Trophoblast cell (in vitro differentiated cells and primary cell): ENCODE results near the gene ADGRG3.

Experiments
- DNase-seq, 2 donors: peaks; one replicate each; pipeline ENCODE4 v3.0.0-alpha.2; 2016
- H2AFZ ChIP-seq: 2 replicates; pipeline ENCODE4 v1.6.1; 2013; ENCODE audit warnings: low read length, moderate library complexity, mild to moderate bottlenecking; ENCODE audit not compliant: insufficient read depth, poor library complexity
- H2AK5ac ChIP-seq: 2 replicates; pipeline ENCODE4 v1.6.1; 2013; ENCODE audit warnings: mild to moderate bottlenecking, low read length
- H2BK120ac ChIP-seq: 2 replicates; pipeline ENCODE4 v1.6.1; 2013; ENCODE audit warnings: low read length, mild to moderate bottlenecking, moderate library complexity; ENCODE audit not compliant: insufficient read depth, poor library complexity
- H2BK12ac ChIP-seq: 2 replicates; pipeline ENCODE4 v1.6.1; 2013; ENCODE audit warnings: mild to moderate bottlenecking, low read length, moderate library complexity
- H2BK5ac ChIP-seq: 2 replicates; pipeline ENCODE4 v1.6.1; 2013; ENCODE audit warnings: low read length, low read depth, moderate library complexity, mild to moderate bottlenecking; ENCODE audit not compliant: poor library complexity
- H3K14ac ChIP-seq: 2 replicates; pipeline ENCODE4 v1.6.1; 2013; ENCODE audit warnings: mild to moderate bottlenecking, low read length
- H3K18ac ChIP-seq: 2 replicates; pipeline ENCODE4 v1.6.1; 2013; ENCODE audit warnings: mild to moderate bottlenecking, low read length
- H3K23ac ChIP-seq: 2 replicates; pipeline ENCODE4 v1.6.1; 2013; ENCODE audit warnings: low read length
- H3K27ac ChIP-seq: 2 replicates; pipeline ENCODE4 v1.5.1; 2013; ENCODE audit warnings: low read depth, mild to moderate bottlenecking, inconsistent platforms, low read length, moderate library complexity
- H3K27me3 ChIP-seq: 2 replicates; pipeline ENCODE4 v1.6.1; 2013; ENCODE audit warnings: inconsistent platforms, mild to moderate bottlenecking, low read length, moderate library complexity; ENCODE audit not compliant: insufficient read depth
- H3K36me3 ChIP-seq, 2 experiments: 1 replicate in 1 of 2; 2 replicates in 1 of 2; pipeline ENCODE4 v1.6.1; 2013; ENCODE audit warnings: low read length in 2 of 2, mild to moderate bottlenecking in 2 of 2, moderate library complexity in 1 of 2; ENCODE audit not compliant: insufficient read depth in 2 of 2, control insufficient read depth in 1 of 2
- H3K4ac ChIP-seq: 2 replicates; pipeline ENCODE4 v1.6.1; 2013; ENCODE audit warnings: low read depth, mild to moderate bottlenecking, low read length, moderate library complexity
- H3K4me1 ChIP-seq, 2 experiments: 1 replicate in 1 of 2; 2 replicates in 1 of 2; pipeline ENCODE4 v1.6.1; 2013; ENCODE audit warnings: low read length in 2 of 2, mild to moderate bottlenecking in 2 of 2, moderate library complexity in 1 of 2; ENCODE audit not compliant: insufficient read depth in 2 of 2, control insufficient read depth in 1 of 2
- H3K4me2 ChIP-seq: 2 replicates; pipeline ENCODE4 v1.6.1; 2013; ENCODE audit warnings: inconsistent platforms, mild to moderate bottlenecking, low read length, moderate library complexity
- H3K4me3 ChIP-seq: 2 replicates; pipeline ENCODE4 v1.5.1; 2013; ENCODE audit warnings: mild to moderate bottlenecking, low read depth, low read length, inconsistent platforms
- H3K79me1 ChIP-seq: one replicate; pipeline ENCODE4 v1.6.1; 2013; ENCODE audit warnings: low read length
- H3K79me2 ChIP-seq: 2 replicates; pipeline ENCODE4 v1.6.1; 2013; ENCODE audit warnings: low read length, mild to moderate bottlenecking; ENCODE audit not compliant: control insufficient read depth, insufficient read depth, poor library complexity
- H3K9ac ChIP-seq: 2 replicates; pipeline ENCODE4 v1.6.1; 2013; ENCODE audit warnings: mild to moderate bottlenecking, low read length
- H3K9me3 ChIP-seq: 2 replicates; pipeline ENCODE4 v1.6.1; 2013; ENCODE audit warnings: low read depth, mild to moderate bottlenecking, control low read depth, inconsistent platforms, low read length; ENCODE audit not compliant: insufficient read depth
- H4K12ac ChIP-seq: 2 replicates; pipeline ENCODE4 v1.6.1; 2013; ENCODE audit warnings: low read depth, mild to moderate bottlenecking, low read length, moderate library complexity
- H4K8ac ChIP-seq: 2 replicates; pipeline ENCODE4 v1.6.1; 2013; ENCODE audit warnings: low read depth, mild to moderate bottlenecking, low read length, moderate library complexity
- H4K91ac ChIP-seq: one replicate; pipeline ENCODE4 v1.6.1; 2013; ENCODE audit warnings: low read depth, mild to moderate bottlenecking, low read length, moderate library complexity
- WGBS: extraction: QIAGEN DNeasy Blood & Tissue Kit; methylation state at CpG from one replicate; pipeline ENCODE4 v1.1.7; 2013; ENCODE audit warnings: missing lambda C conversion rate; ENCODE audit not compliant: insufficient read length, insufficient coverage; ENCODE audit errors: extremely low coverage; 5-methylcytosine and 5-hydroxymethylcytosine counted together

Gene ADGRG3

GRCh38 chr16:57714047-57714446 is 45.9 kb downstream of the ADGRG3 start:
- Histone ChIP-seq H3K4ac (no peak overlapping the region), H2BK120ac (no peak overlapping the region), H4K8ac (no peak overlapping the region)

GRCh38 chr16:57720142-57720575 is 52.1 kb downstream of the ADGRG3 start:
- H3K4me1 ChIP-seq: no peaks in the 10 kb centered on the region
- H3K4me2 ChIP-seq: no peak overlapping the region
- DNase-seq: peak; percentile 62 to 81
- H3K27me3 ChIP-seq: no peaks in the 10 kb centered on the region
- no peak overlapping the region for H3K18ac ChIP-seq
- WGBS: no CpG with 5 or more reads among the region's 3 CpGs
- H2AK5ac ChIP-seq: no peak overlapping the region
- no peak overlapping the region for H3K23ac ChIP-seq
- H3K79me2 ChIP-seq: no peaks in the 10 kb centered on the region
- no peaks in the 10 kb centered on the region for H3K79me1 ChIP-seq
- no peaks in the 10 kb centered on the region for H3K36me3 ChIP-seq
- H2BK5ac ChIP-seq: no peak overlapping the region
- H3K4ac ChIP-seq: no peak overlapping the region
- H2BK120ac ChIP-seq: no peak overlapping the region
- no peak overlapping the region for H4K91ac ChIP-seq
- H3K4me3 ChIP-seq: no peak overlapping the region
- no peak overlapping the region for H4K12ac ChIP-seq
- no peak overlapping the region for H2BK12ac ChIP-seq
- no peak overlapping the region for H4K8ac ChIP-seq
- H3K27ac ChIP-seq: no peak overlapping the region
- H3K9ac ChIP-seq: no peak overlapping the region
- no peak overlapping the region for H2AFZ ChIP-seq
- H3K14ac ChIP-seq: no peak overlapping the region
- no peaks in the 10 kb centered on the region for H3K9me3 ChIP-seq

More at GRCh38 chr16:57714047-57714446, 45.9 kb downstream of the ADGRG3 start:
- no peaks in the 10 kb centered on the region for H3K4me1 ChIP-seq
- no peak overlapping the region for H4K12ac ChIP-seq
- no peak overlapping the region for H2BK5ac ChIP-seq
- no peak overlapping the region for H4K91ac ChIP-seq
- H3K79me2 ChIP-seq: no peaks in the 10 kb centered on the region
- no peak overlapping the region for H2AFZ ChIP-seq
- no peaks in the 10 kb centered on the region for H3K9me3 ChIP-seq
- H2BK12ac ChIP-seq: no peak overlapping the region
- H3K27ac ChIP-seq: no peak overlapping the region
- H2AK5ac ChIP-seq: no peak overlapping the region
- no peak overlapping the region for H3K4me3 ChIP-seq
- H3K36me3 ChIP-seq: no peaks in the 10 kb centered on the region
- H3K4me2 ChIP-seq: no peak overlapping the region
- no peak overlapping the region for H3K23ac ChIP-seq
- H3K18ac ChIP-seq: no peak overlapping the region
- H3K27me3 ChIP-seq: no peaks in the 10 kb centered on the region
- no peak overlapping the region for H3K14ac ChIP-seq
- no peaks in the 10 kb centered on the region for H3K79me1 ChIP-seq
- no peak overlapping the region for H3K9ac ChIP-seq
- DNase-seq: no peak
- WGBS: no CpG with 5 or more reads among the region's 6 CpGs

- Histone ChIP-seq H3K36me3 (no peaks in the 10 kb centered on the region), H4K12ac (no peak overlapping the region), H2BK12ac (no peak overlapping the region), H3K4me1 (no peaks in the 10 kb centered on the region), H3K4me2 (no peak overlapping the region), H2BK5ac (no peak overlapping the region), H3K18ac (no peak overlapping the region), H2AFZ (no peak overlapping the region), H3K9ac (no peak overlapping the region), H4K91ac (no peak overlapping the region), H3K79me2 (no peaks in the 10 kb centered on the region), H4K8ac (no peak overlapping the region), H3K27ac (no peak overlapping the region), H3K4ac (no peak overlapping the region), H3K14ac (no peak overlapping the region), H2BK120ac (no peak overlapping the region), H3K23ac (no peak overlapping the region), H3K4me3 (no peak overlapping the region), H3K27me3 (no peaks in the 10 kb centered on the region), H3K79me1 (no peaks in the 10 kb centered on the region), H2AK5ac (no peak overlapping the region), H3K9me3 (no peaks in the 10 kb centered on the region)
- DNase-seq: no peak
- no CpG with 5 or more reads among the region's 17 CpGs for WGBS
These were observed 53.5 kb downstream of the ADGRG3 start for GRCh38 chr16:57721356-57722209.

- Histone ChIP-seq H3K4ac (no peak overlapping the region), H2BK120ac (no peak overlapping the region), H3K4me3 (no peak overlapping the region), H3K4me1 (no peaks in the 10 kb centered on the region), H3K9me3 (no peaks in the 10 kb centered on the region), H4K12ac (no peak overlapping the region), H2BK12ac (no peak overlapping the region), H3K27me3 (no peaks in the 10 kb centered on the region), H3K14ac (no peak overlapping the region), H2AFZ (no peak overlapping the region), H3K36me3 (no peaks in the 10 kb centered on the region), H3K18ac (no peak overlapping the region), H3K27ac (no peak overlapping the region), H2BK5ac (no peak overlapping the region), H3K23ac (no peak overlapping the region), H3K79me1 (no peaks in the 10 kb centered on the region), H3K9ac (no peak overlapping the region), H3K4me2 (no peak overlapping the region), H3K79me2 (no peaks in the 10 kb centered on the region), H4K91ac (no peak overlapping the region), H2AK5ac (no peak overlapping the region), H4K8ac (no peak overlapping the region)
- DNase-seq: no peak
- WGBS: no CpG with 5 or more reads among the region's 2 CpGs
These were observed 54.0 kb downstream of the ADGRG3 start for GRCh38 chr16:57722210-57722499.
